Body of pancreas (tissue), 4 donors: ENCODE measurements around the gene GTPBP4.

Experiments used
- CTCF ChIP-seq, 7 experiments: fragments of 450-650 bp in 4 of 7; fragments of 200-600 bp in 3 of 7; sonication (generic) in 3 of 7; IDR thresholded peaks; one replicate each; pipeline ENCODE4 v1.5.1; 2016 to 2019; ENCODE audit warnings: antibody characterized with exemption in 7 of 7
- POLR2A ChIP-seq, 3 donors: fragments of 450-650 bp; IDR thresholded peaks; one replicate each; pipeline ENCODE4 v1.6.1; 2016; ENCODE audit warnings: antibody characterized with exemption in 3 of 3, mild to moderate bottlenecking in 2 of 3

- TF ChIP-seq POLR2A (IDR thresholded peaks at IDR 0.05) (no peak), CTCF (IDR thresholded peaks at IDR 0.05) (no peak)
Observed at GRCh38 chr10:1006573-1006972, 18.3 kb downstream of the GTPBP4 start.
